22Rv1 (cell line): ENCODE results near the gene JHY.
A peak's percentile ranks its signal among the peaks of the same experiment; 100 is the strongest.

Source experiments
- H3K27ac ChIP-seq: fragments of 450-650 bp; 2 replicates; pipeline ENCODE4 v1.5.1; 2017
- ZFX ChIP-seq: fragments of 450-650 bp; IDR thresholded peaks from 2 replicates; pipeline ENCODE4 v1.6.1; 2017; ENCODE audit warnings: antibody characterized with exemption, borderline replicate concordance
- TF ChIP-seq, protein P1 (sequence below): fragments of 450-650 bp; IDR thresholded peaks from 2 replicates; pipeline ENCODE4 v1.5.1; 2017; ENCODE audit warnings: mild to moderate bottlenecking

The JHY gene

DNA sequence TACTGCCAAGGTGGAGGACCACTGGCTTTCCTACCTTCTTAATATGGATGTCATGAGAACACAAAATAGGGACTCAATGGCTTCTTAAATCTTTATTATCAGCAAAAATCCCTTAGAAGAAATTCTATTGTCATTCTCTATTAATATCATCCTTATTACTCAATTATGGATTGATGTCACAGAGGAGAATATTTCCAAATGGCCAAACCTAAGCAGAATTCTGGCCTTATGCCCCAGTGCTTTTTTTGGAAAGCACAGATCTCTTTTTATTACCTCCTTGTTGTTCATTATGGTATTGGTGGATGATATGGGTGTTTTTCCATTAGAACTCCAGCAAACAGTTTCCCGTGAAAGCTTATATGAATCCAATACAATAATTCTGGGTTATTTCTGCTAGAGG, 34.4 kb upstream of the JHY start:
- no peak overlapping the region for H3K27ac ChIP-seq
- TF ChIP-seq, protein P1, sequence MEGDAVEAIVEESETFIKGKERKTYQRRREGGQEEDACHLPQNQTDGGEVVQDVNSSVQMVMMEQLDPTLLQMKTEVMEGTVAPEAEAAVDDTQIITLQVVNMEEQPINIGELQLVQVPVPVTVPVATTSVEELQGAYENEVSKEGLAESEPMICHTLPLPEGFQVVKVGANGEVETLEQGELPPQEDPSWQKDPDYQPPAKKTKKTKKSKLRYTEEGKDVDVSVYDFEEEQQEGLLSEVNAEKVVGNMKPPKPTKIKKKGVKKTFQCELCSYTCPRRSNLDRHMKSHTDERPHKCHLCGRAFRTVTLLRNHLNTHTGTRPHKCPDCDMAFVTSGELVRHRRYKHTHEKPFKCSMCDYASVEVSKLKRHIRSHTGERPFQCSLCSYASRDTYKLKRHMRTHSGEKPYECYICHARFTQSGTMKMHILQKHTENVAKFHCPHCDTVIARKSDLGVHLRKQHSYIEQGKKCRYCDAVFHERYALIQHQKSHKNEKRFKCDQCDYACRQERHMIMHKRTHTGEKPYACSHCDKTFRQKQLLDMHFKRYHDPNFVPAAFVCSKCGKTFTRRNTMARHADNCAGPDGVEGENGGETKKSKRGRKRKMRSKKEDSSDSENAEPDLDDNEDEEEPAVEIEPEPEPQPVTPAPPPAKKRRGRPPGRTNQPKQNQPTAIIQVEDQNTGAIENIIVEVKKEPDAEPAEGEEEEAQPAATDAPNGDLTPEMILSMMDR = no peak

DNA sequence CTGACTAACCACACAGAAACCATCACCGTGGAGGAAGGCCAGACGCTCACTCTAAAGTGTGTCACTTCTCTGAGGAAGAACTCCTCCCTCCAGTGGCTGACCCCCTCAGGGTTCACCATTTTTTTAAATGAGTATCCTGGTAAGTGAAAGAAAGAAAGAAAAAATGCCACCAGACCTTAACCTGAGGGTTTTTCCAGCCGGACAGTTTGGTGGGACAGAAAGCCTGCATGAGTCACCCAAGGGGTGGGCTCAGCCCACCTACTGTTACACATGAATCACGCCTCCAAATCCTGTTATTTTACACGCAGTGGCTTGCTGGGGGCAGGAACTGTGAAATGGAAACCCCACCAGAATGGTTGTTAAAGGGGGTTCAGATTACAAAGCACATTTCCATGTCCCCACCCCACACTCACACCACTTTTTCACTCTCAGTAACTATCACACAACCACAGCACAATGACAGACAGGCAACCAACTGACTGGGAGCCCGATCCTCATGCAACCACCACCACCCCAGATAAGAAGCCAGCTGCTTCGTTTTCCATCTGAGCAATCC, 32.4 kb upstream of the JHY start:
- TF ChIP-seq, protein P1 = no peak
- TF ChIP-seq ZFX = no peak
- H3K27ac ChIP-seq = no peak overlapping the region

DNA sequence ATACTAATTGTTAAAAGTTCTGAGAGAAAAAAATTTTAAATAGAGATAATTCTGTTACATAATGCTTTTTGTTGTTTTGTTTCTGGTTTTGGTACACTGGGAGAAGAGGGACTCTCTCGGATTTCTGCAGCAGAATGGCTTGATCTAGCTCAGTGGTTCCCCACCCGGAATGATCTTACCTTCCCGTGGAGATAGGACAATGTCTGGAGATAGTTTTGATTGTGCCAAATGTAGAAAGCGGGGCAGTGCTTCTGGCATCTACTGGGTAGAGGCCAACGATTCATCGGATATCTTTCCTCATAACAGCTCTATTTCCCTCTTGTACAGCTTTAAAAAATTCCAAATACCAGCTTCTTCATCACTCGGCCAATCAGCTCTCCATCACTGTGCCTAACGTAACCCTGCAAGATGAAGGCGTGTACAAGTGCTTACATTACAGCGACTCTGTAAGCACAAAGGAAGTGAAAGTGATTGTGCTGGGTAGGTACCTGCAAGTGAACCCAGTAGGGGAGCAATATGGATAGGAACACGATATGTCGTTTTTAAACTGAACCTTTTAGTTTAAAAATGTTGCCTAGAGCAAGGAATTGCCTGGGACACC, 31.1 kb upstream of the JHY start:
- H3K27ac ChIP-seq = no peak overlapping the region
- TF ChIP-seq, protein P1 = no peak
- no peak for TF ChIP-seq ZFX

DNA sequence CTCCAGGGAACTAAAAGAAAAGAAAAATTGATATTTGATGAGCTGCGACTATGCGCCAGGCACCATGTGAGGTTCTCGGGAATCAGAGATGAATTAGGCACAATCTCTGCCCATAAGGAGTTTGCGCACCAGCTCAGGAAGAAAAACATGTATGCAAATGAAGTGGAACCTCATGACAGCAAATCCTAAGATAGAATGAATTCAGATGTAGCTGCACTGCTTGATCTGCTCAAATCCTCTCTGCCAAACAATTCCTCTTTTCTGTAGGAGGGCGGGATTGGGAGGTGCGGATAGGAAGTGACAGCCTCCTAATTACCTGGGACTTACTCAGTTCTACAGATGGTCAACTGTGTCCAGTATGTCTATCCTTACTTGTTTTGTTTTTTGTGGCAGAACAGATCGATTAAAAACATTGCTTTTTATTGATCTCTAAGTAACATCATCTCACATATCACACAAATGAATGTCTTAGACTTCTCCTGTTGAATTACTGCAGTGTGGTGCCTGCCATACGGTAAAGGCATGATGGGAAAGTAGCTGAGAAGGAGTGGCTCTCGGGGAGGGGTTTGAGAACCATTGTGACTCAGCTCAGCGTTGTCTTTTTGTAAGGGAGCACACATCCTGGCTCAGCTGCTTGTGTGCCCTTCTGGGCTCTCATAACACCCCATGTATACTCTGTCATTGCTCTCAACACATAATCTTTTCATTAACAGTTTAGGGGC, 30.3 kb upstream of the JHY start:
- TF ChIP-seq ZFX = no peak
- TF ChIP-seq, protein P1 = no peak
- H3K27ac ChIP-seq = no peak overlapping the region

DNA sequence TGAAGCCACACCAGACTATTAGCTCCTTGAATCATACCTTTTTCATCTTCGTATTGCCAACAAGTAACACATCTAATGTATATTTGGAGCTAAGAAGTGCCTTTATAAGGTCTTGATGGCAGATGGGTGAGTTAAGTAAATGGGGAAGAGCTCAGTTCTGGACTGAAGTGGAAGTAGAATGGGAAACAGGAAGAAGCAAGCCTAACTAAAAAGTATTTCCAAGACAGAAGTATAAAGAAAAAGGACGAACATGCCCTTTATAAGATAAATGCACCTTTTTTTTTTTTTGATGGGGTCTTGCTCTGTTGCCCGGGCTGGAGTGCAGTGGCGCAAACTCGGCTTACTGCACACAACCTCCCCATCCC, 29.8 kb upstream of the JHY start:
- no peak for TF ChIP-seq ZFX
- TF ChIP-seq, protein P1 = no peak
- H3K27ac ChIP-seq = no peak overlapping the region

DNA sequence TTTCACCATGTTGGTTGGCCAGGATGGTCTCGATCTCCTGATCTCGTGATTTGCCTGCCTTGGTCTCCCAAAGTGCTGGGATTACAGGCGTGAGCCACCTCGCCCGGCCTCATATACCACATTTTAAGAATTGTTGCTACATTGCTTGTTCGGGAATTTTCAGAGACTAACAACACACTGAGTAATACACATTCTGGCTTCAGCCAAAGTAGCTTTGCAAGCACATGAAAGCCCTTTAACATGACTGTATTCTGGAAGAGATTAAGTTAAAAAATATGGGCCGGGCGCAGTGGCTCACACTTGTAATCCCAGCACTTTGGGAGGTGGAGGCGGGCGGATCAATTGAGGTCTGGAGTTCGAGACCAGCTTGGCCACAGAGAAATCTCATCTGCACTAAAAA, 29.3 kb upstream of the JHY start:
- TF ChIP-seq ZFX = no peak
- TF ChIP-seq, protein P1 = no peak
- H3K27ac ChIP-seq = no peak overlapping the region

DNA sequence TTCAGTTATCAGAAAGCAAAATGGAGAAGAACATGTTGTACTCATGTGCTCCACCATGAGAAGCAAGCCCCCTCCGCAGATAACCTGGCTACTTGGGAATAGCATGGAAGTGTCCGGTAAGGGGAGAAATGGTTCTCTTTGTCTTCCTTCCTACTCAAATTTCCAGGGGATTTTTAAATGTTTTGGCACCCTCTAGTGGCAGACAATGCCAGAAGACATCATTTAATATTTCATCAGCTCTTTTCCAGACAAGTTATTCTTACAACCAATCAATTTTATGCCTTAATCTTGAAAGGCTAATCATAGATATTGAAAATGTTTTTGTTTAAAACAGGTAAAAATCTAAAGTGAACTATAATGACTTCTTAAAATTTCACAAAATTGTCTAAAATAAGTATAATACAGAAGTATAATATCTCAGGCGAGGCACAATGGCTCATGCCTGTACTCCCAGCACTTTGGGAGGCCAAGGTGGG, 28.6 kb upstream of the JHY start:
- TF ChIP-seq, protein P1 = peak; percentile 73
- TF ChIP-seq ZFX = no peak

More for the DNA sequence above, 28.6 kb upstream of the JHY start:
- no peak overlapping the region for H3K27ac ChIP-seq
